Astrocyte (in vitro differentiated cells and primary cell): ENCODE results near the gene RPS2.

Source experiments
- EZH2 ChIP-seq: IDR thresholded peaks from 2 replicates; pipeline ENCODE4 v1.6.1; 2012; ENCODE audit warnings: mild to moderate bottlenecking, low read length, inconsistent platforms; ENCODE audit not compliant: insufficient read depth
- TF ChIP-seq, protein P1 (sequence below): IDR thresholded peaks from 2 replicates; pipeline ENCODE4 v1.5.1; 2011; ENCODE audit warnings: low read depth, mild to moderate bottlenecking, inconsistent platforms, low read length, moderate library complexity; ENCODE audit not compliant: insufficient read depth

- TF ChIP-seq, protein P1, sequence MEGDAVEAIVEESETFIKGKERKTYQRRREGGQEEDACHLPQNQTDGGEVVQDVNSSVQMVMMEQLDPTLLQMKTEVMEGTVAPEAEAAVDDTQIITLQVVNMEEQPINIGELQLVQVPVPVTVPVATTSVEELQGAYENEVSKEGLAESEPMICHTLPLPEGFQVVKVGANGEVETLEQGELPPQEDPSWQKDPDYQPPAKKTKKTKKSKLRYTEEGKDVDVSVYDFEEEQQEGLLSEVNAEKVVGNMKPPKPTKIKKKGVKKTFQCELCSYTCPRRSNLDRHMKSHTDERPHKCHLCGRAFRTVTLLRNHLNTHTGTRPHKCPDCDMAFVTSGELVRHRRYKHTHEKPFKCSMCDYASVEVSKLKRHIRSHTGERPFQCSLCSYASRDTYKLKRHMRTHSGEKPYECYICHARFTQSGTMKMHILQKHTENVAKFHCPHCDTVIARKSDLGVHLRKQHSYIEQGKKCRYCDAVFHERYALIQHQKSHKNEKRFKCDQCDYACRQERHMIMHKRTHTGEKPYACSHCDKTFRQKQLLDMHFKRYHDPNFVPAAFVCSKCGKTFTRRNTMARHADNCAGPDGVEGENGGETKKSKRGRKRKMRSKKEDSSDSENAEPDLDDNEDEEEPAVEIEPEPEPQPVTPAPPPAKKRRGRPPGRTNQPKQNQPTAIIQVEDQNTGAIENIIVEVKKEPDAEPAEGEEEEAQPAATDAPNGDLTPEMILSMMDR = no peak
- TF ChIP-seq EZH2 = no peak
Measured at GRCh38 chr16:2013527-2013926, 48.9 kb upstream of the RPS2 start.
